MCF 10A (cell line): ENCODE results near the gene PTPN20. TPM values are rescaled to one million over a fixed set of nuclear protein-coding genes. Genes with fewer than 3 reads are reported as not detected.

Experiments used
- BruUV-seq: library from RNA; stranded (reverse); fragments of 400-500 nt; replicated peaks from 2 replicates; lab custom pipeline; 2021; lab: Mats Ljungman, UMichigan
- CTCF ChIA-PET: fragments of 300-600 bp; sonication (Branson Sonifier 250); formaldehyde crosslinking; extraction: SDS; loops from one replicate; lab custom pipeline; 2021; ENCODE audit warnings: antibody characterized with exemption, inconsistent platforms; lab: Yijun Ruan, JAX
- POLR2A ChIA-PET: fragments of 300-600, 350-650 bp; sonication (Branson Sonifier 250); formaldehyde crosslinking; extraction: SDS; loops from one replicate; lab custom pipeline; 2020; ENCODE audit warnings: antibody characterized with exemption, inconsistent platforms; lab: Yijun Ruan, JAX
- DNase-seq: peaks from one replicate; pipeline ENCODE4 v3.0.0-alpha.2; 2018; ENCODE audit not compliant: unreplicated experiment
- H3K27ac Mint-ChIP-seq: one replicate; pipeline ENCODE4 v1.8.0; 2022; ENCODE audit warnings: mild to moderate bottlenecking, low read depth, mixed read lengths; ENCODE audit not compliant: unreplicated experiment
- H3K27me3 Mint-ChIP-seq: one replicate; pipeline ENCODE4 v1.8.0; 2022; ENCODE audit warnings: mixed read lengths; ENCODE audit not compliant: insufficient read depth, unreplicated experiment
- H3K36me3 Mint-ChIP-seq: one replicate; pipeline ENCODE4 v1.8.0; 2022; ENCODE audit warnings: mild to moderate bottlenecking, moderate library complexity, mixed read lengths; ENCODE audit not compliant: insufficient read depth, unreplicated experiment
- H3K4me1 Mint-ChIP-seq: one replicate; pipeline ENCODE4 v1.8.0; 2022; ENCODE audit warnings: mixed read lengths; ENCODE audit not compliant: insufficient read depth, unreplicated experiment
- H3K4me3 Mint-ChIP-seq: one replicate; pipeline ENCODE4 v1.8.0; 2022; ENCODE audit warnings: mild to moderate bottlenecking, moderate library complexity, mixed read lengths; ENCODE audit not compliant: unreplicated experiment
- H3K9me3 Mint-ChIP-seq: one replicate; pipeline ENCODE4 v1.8.0; 2022; ENCODE audit warnings: mixed read lengths; ENCODE audit not compliant: unreplicated experiment
- CTCF ChIP-seq: fragments of 200-600 bp; IDR thresholded peaks from one replicate; pipeline ENCODE4 v1.8.0; 2022; ENCODE audit warnings: antibody characterized with exemption, mild to moderate bottlenecking; ENCODE audit not compliant: unreplicated experiment
- intact Hi-C: fragments of 100-400 bp; cut with micrococcal nuclease; formaldehyde crosslinking; loops from 2 replicates; pipeline ENCODE4 v1.14.1; 2022
- total RNA-seq: library from RNA; stranded (reverse); gene quantifications from 2 replicates; pipeline ENCODE4 v1.2.3, GENCODE V29; 2022

The PTPN20 gene
- total RNA-seq, 1 experiment from 2014 or later = 0.26 TPM

DNA sequence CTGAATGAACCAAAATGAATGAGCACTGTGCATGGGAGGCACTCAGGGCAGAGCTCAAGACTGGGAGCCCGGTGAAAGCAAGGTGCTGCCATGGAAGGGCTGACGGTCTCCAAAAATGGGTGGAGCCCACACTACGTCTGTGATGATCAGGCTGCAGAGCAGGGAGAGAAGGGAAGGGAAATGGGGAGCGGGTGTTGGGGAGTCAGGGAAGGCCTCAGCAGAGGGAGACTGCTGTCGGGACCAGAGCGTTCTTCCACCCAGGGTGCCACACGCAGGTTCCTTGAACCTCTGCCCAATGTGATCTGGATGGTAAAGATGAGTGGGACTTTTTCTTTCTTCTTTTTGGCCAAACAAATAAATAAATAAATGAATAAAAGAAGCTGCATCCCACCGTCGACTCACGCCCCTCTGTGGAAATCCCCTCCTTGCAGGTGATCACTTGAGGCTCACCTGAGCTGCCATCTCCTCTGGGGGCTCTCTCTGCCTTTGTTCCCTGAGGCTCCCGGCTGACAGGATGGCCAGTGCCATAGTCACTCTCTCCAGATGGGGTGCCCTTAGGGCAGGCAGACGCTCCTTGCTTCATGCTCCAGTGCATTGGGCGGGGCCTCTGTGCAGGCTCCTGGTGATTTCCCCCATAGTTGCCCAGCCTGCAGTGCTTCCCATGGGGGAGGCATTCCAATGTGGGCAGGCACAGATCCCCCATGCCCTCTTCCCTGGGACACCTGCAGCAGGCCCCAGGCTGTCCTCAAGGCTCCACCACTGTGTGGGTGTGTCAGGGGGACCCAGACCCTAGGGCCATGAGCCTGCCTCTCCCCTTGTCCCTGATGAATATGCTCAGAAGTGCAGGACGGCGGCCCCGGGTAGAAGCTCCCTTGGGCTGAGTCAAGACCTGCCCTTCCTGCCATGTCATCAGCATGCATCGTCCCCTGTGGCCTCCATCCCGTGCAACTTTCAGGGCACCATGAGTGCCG lies 131.8 kb downstream of the PTPN20 start:
- Mint-ChIP-seq H3K4me3 (no peak overlapping the region), H3K27ac (no peak overlapping the region), H3K9me3 (no peaks in the 10 kb centered on the region), H3K36me3 (no peaks in the 10 kb centered on the region), H3K4me1 (no peaks in the 10 kb centered on the region), H3K27me3 (peaks cover 22% of the 10 kb centered on the region)
- no peak for DNase-seq
- TF ChIP-seq CTCF = no peak
- no TSS peak for BruUV-seq
- intact Hi-C loops = no loop called here
- POLR2A ChIA-PET = interaction anchor here (0.6 kb wide), 1 partner anchor 352 kb away, joined by 6 read pairs; no protein-coding TSS in a partner anchor
- CTCF ChIA-PET = interaction anchor here (6.5 to 8.4 kb wide), 2 partner anchors 17 to 268 kb away, joined by 44 to 233 read pairs; no protein-coding TSS in a partner anchor

DNA sequence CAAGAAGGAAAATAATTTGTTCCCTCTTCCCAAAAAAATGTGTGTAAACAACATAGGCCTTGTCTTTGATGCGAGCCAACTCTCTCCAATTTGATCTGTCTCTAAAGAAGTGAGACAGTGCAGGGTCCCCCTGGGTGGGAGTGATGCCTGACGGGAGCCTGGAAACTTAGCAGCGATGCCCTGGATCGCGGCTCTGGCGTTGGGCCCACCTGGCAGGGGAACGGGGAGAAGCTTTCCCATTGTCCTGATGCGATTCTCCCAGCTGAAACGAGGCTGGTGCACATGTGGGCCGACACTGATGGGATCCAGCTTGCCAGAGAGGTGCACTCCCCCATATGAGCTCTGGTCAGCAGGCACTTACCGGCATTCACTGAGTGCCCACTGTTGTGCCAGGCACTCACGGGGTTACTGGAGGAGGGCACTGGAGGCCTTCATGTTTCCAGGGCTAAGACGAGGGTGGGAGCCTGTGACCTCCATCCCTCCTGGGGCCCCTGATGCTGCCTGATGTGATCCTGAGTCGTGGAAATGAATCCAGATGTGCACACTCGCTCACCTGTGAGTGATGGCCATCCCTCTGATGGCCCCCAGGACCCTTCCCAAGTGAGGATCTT lies 132.8 kb downstream of the PTPN20 start:
- POLR2A ChIA-PET = no interaction called here
- Mint-ChIP-seq H3K27ac (no peak overlapping the region), H3K4me1 (no peaks in the 10 kb centered on the region), H3K4me3 (no peak overlapping the region), H3K9me3 (no peaks in the 10 kb centered on the region), H3K27me3 (peaks cover 12% of the 10 kb centered on the region), H3K36me3 (no peaks in the 10 kb centered on the region)
- TF ChIP-seq CTCF = no peak
- intact Hi-C loops = no loop called here
- CTCF ChIA-PET = interaction anchor here (6.5 to 8.4 kb wide), 2 partner anchors 18 to 267 kb away, joined by 44 to 233 read pairs; no protein-coding TSS in a partner anchor
- no TSS peak for BruUV-seq
- DNase-seq = no peak

- ChIA-PET POLR2A (no interaction called here), CTCF (interaction anchor here (6.5 to 8.4 kb wide), 2 partner anchors 19 to 266 kb away, joined by 44 to 233 read pairs; no protein-coding TSS in a partner anchor)
- H3K36me3 Mint-ChIP-seq = no peaks in the 10 kb centered on the region
- no peak overlapping the region for H3K27ac Mint-ChIP-seq
- H3K9me3 Mint-ChIP-seq = no peaks in the 10 kb centered on the region
- H3K4me3 Mint-ChIP-seq = no peak overlapping the region
- no peak for DNase-seq
- H3K4me1 Mint-ChIP-seq = no peaks in the 10 kb centered on the region
- intact Hi-C loops = no loop called here
- no TSS peak for BruUV-seq
- peaks cover 8% of the 10 kb centered on the region for H3K27me3 Mint-ChIP-seq
- TF ChIP-seq CTCF = no peak
Measured at GRCh38 chr10:47044741-47045140, 133.5 kb downstream of the PTPN20 start.

- no peak for DNase-seq
- Mint-ChIP-seq H3K27me3 (peaks cover 7% of the 10 kb centered on the region), H3K4me3 (no peak overlapping the region), H3K4me1 (no peaks in the 10 kb centered on the region), H3K36me3 (no peaks in the 10 kb centered on the region), H3K9me3 (no peaks in the 10 kb centered on the region), H3K27ac (no peak overlapping the region)
- BruUV-seq = no TSS peak
- POLR2A ChIA-PET = interaction anchor here (0.6 kb wide), 1 partner anchor 267 kb away, joined by 3 read pairs; no protein-coding TSS in a partner anchor
- intact Hi-C loops = no loop called here
- TF ChIP-seq CTCF = no peak
- CTCF ChIA-PET = interaction anchor here (1.3 to 8.4 kb wide), 4 partner anchors 12 to 265 kb away, joined by 3 to 233 read pairs (median 25); no protein-coding TSS in a partner anchor
Measured at GRCh38 chr10:47045331-47045861, 134.2 kb downstream of the PTPN20 start.
